CD14-positive monocyte (primary cell): ENCODE results near the gene PRKN. TPM values are rescaled to one million over a fixed set of nuclear protein-coding genes. Genes with fewer than 3 reads are reported as not detected.

Experiments
- DNase-seq, 3 donors: peaks; one replicate each; pipeline ENCODE4 v3.0.0-alpha.2; 2011 to 2022
- H2AFZ ChIP-seq: 2 replicates; pipeline ENCODE4 v1.6.0; 2012; ENCODE audit warnings: mild to moderate bottlenecking, low read depth, low read length, inconsistent platforms; ENCODE audit not compliant: insufficient read depth, poor library complexity, severe bottlenecking
- H3K27ac ChIP-seq, 2 donors: 1 replicate in 1 of 2; 2 replicates in 1 of 2; pipeline ENCODE4 v1.5.1; 2012 to 2013; ENCODE audit warnings: low read length in 2 of 2, control low read depth in 1 of 2, inconsistent platforms in 1 of 2, low read depth in 1 of 2, mild to moderate bottlenecking in 1 of 2
- H3K27me3 ChIP-seq, 2 donors: one replicate each; pipeline versions ENCODE4 v1.6.0 to v1.6.1; 2011 to 2013; ENCODE audit warnings: low read length in 2 of 2; ENCODE audit not compliant: control insufficient read depth in 2 of 2, insufficient read depth in 2 of 2
- H3K36me3 ChIP-seq, 2 donors: replicated peaks in 1 of 2; 1 replicate in 1 of 2; 2 replicates in 1 of 2; pipeline versions ENCODE4 v1.5.1 to v1.6.1; 2012 to 2013; ENCODE audit warnings: low read length in 2 of 2, control low read depth in 1 of 2, inconsistent platforms in 1 of 2, mild to moderate bottlenecking in 1 of 2; ENCODE audit not compliant: insufficient read depth in 2 of 2, control insufficient read depth in 1 of 2
- H3K4me1 ChIP-seq, 2 donors: 1 replicate in 1 of 2; 2 replicates in 1 of 2; pipeline versions ENCODE4 v1.5.1 to v1.6.1; 2012 to 2013; ENCODE audit warnings: low read length in 2 of 2, control low read depth in 1 of 2, inconsistent platforms in 1 of 2, mild to moderate bottlenecking in 1 of 2, moderate library complexity in 1 of 2; ENCODE audit not compliant: insufficient read depth in 2 of 2, control insufficient read depth in 1 of 2
- H3K4me2 ChIP-seq: replicated peaks from 2 replicates; pipeline ENCODE3; 2012; ENCODE audit warnings: low read length, moderate library complexity, mild to moderate bottlenecking; ENCODE audit not compliant: poor library complexity, severe bottlenecking; ENCODE audit errors: extremely low read depth
- H3K4me3 ChIP-seq, 3 experiments: fragments of 200-600 bp in 1 of 3; sonication (generic) in 1 of 3; replicated peaks in 1 of 3; 1 replicate in 2 of 3; 2 replicates in 1 of 3; pipeline ENCODE4 v1.5.1; 2011 to 2013; ENCODE audit warnings: low read length in 3 of 3, mild to moderate bottlenecking in 3 of 3, control low read depth in 2 of 3, low read depth in 2 of 3, inconsistent platforms in 1 of 3, moderate library complexity in 1 of 3
- H3K79me2 ChIP-seq: 2 replicates; pipeline ENCODE4 v1.6.0; 2012; ENCODE audit warnings: mild to moderate bottlenecking, control low read depth, inconsistent platforms, low read length, moderate library complexity; ENCODE audit not compliant: insufficient read depth
- H3K9ac ChIP-seq: 2 replicates; pipeline ENCODE4 v1.6.0; 2017; ENCODE audit warnings: low read length, mild to moderate bottlenecking; ENCODE audit not compliant: insufficient read depth, poor library complexity, severe bottlenecking
- H3K9me3 ChIP-seq, 2 donors: replicated peaks in 1 of 2; 1 replicate in 1 of 2; 2 replicates in 1 of 2; pipeline versions ENCODE4 v1.5.1 to v1.6.1; 2012 to 2013; ENCODE audit warnings: low read length in 2 of 2, control low read depth in 1 of 2; ENCODE audit not compliant: control insufficient read depth in 1 of 2, insufficient read depth in 1 of 2
- H4K20me1 ChIP-seq: 2 replicates; pipeline ENCODE4 v1.6.0; 2012; ENCODE audit warnings: mild to moderate bottlenecking, low read length, control low read depth, moderate library complexity; ENCODE audit not compliant: insufficient read depth
- H3K27ac Mint-ChIP-seq, 7 donors: one replicate each; pipeline ENCODE4 v1.8.0; 2020; ENCODE audit warnings: mild to moderate bottlenecking in 7 of 7, mixed read lengths in 7 of 7, moderate library complexity in 6 of 7, inconsistent platforms in 2 of 7
- H3K27me3 Mint-ChIP-seq, 3 donors: one replicate each; pipeline ENCODE4 v1.8.0; 2021 to 2022; ENCODE audit warnings: low read depth in 3 of 3, mild to moderate bottlenecking in 3 of 3, mixed read lengths in 3 of 3, moderate library complexity in 3 of 3, inconsistent platforms in 1 of 3
- H3K36me3 Mint-ChIP-seq, 2 donors: one replicate each; pipeline ENCODE4 v1.8.0; 2020; ENCODE audit warnings: mixed read lengths in 2 of 2, inconsistent platforms in 1 of 2, mild to moderate bottlenecking in 1 of 2
- H3K4me1 Mint-ChIP-seq: one replicate; pipeline ENCODE4 v1.8.0; 2020; ENCODE audit warnings: mild to moderate bottlenecking, mixed read lengths
- H3K4me3 Mint-ChIP-seq, 2 donors: one replicate each; pipeline ENCODE4 v1.8.0; 2020; ENCODE audit warnings: mild to moderate bottlenecking in 2 of 2, mixed read lengths in 2 of 2, moderate library complexity in 1 of 2
- H3K9me3 Mint-ChIP-seq, 7 donors: one replicate each; pipeline ENCODE4 v1.8.0; 2020 to 2022; ENCODE audit warnings: mixed read lengths in 7 of 7, mild to moderate bottlenecking in 6 of 7, moderate library complexity in 6 of 7, inconsistent platforms in 2 of 7
- WGBS: methylation state at CpG from one replicate; pipeline ENCODE4 v1.1.5; 2013; ENCODE audit warnings: missing lambda C conversion rate; ENCODE audit not compliant: insufficient coverage; 5-methylcytosine and 5-hydroxymethylcytosine counted together
- intact Hi-C, 2 donors: fragments of 100-400 bp; cut with micrococcal nuclease; formaldehyde crosslinking; loops; one replicate each; pipeline versions ENCODE4 v1.15.0 to v1.15.1; 2023
- polyA plus RNA-seq, 3 donors: library from polyadenylated mRNA; depleted of rRNA in 1 of 3; unstranded in 2 of 3; stranded (reverse) in 1 of 3; fragments of 300-500 nt in 2 of 3; fragments of >200 nt in 1 of 3; fragmentation: Illumina TruSeq in 2 of 3; gene quantifications; 1 replicate in 2 of 3; 2 replicates in 1 of 3; pipeline ENCODE4 v1.2.3, GENCODE V29; 2012 to 2021
- TF ChIP-seq, protein P1 (sequence below): fragments of 200-600 bp; IDR thresholded peaks from one replicate; pipeline ENCODE4 v1.8.0; 2022; ENCODE audit warnings: antibody characterized with exemption, mild to moderate bottlenecking

The PRKN gene
- polyA plus RNA-seq, 3 donors: 0.19 to 0.21 TPM; not detected in 1

DNA sequence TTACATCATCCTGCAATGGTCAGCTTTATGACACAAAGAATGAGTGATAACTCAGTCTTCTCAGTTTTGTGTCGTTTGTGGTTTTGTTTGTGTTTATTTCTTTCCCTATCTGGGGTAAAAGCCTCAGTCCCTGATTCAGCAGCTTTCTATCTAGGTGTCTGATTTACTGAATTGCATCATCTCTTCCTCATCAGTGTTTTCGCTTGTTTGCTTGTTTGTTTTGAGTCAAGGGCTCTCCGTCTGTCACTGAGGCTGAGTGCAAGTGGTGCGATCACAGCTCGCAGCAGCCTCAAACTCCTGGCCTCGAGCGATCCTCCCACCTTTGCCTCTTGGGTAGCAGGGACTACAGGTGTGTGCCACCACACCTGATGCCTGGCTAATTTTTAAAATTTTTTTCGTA lies 548.9 kb downstream of the PRKN start:
- H3K27ac Mint-ChIP-seq: peak overlapping the region in 1 of 7 donors; percentile 9
- H3K36me3 Mint-ChIP-seq: peaks cover 0 to 2% of the 10 kb centered on the region in 2 donors
- no peaks in the 10 kb centered on the region for H3K9me3 ChIP-seq
- no peaks in the 10 kb centered on the region for H3K36me3 ChIP-seq
- no peaks in the 10 kb centered on the region for H3K79me2 ChIP-seq
- intact Hi-C loops: loop anchor here in 1 of 2 donors (10.0 kb wide), 1 partner anchor 54 kb away; no protein-coding TSS in a partner anchor
- no peak for DNase-seq
- peaks cover 0 to 1% (median 0%) of the 10 kb centered on the region in 3 donors for H3K27me3 Mint-ChIP-seq
- peaks cover 37 to 39% of the 10 kb centered on the region in 2 donors for H3K4me1 ChIP-seq
- no peaks in the 10 kb centered on the region for H3K27me3 ChIP-seq
- H3K4me3 Mint-ChIP-seq: no peak overlapping the region
- H3K4me2 ChIP-seq: no peak overlapping the region
- H4K20me1 ChIP-seq: no peaks in the 10 kb centered on the region
- no peak overlapping the region for H3K4me3 ChIP-seq
- H3K9me3 Mint-ChIP-seq: peaks cover 0 to 4% (median 0%) of the 10 kb centered on the region in 7 donors
- TF ChIP-seq, protein P1, sequence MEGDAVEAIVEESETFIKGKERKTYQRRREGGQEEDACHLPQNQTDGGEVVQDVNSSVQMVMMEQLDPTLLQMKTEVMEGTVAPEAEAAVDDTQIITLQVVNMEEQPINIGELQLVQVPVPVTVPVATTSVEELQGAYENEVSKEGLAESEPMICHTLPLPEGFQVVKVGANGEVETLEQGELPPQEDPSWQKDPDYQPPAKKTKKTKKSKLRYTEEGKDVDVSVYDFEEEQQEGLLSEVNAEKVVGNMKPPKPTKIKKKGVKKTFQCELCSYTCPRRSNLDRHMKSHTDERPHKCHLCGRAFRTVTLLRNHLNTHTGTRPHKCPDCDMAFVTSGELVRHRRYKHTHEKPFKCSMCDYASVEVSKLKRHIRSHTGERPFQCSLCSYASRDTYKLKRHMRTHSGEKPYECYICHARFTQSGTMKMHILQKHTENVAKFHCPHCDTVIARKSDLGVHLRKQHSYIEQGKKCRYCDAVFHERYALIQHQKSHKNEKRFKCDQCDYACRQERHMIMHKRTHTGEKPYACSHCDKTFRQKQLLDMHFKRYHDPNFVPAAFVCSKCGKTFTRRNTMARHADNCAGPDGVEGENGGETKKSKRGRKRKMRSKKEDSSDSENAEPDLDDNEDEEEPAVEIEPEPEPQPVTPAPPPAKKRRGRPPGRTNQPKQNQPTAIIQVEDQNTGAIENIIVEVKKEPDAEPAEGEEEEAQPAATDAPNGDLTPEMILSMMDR: no peak
- no peak overlapping the region for H2AFZ ChIP-seq
- peaks cover 35% of the 10 kb centered on the region for H3K4me1 Mint-ChIP-seq
- no peak overlapping the region for H3K27ac ChIP-seq
- H3K9ac ChIP-seq: no peak overlapping the region
- 99% methylated on average over 6 of the region's 8 CpGs for WGBS

- WGBS: 86% methylated on average over 1 of the region's 3 CpGs
- no peak for DNase-seq
- Mint-ChIP-seq H3K4me1 (peaks cover 34% of the 10 kb centered on the region), H3K27ac (no peak overlapping the region), H3K9me3 (peaks cover 0 to 3% (median 0%) of the 10 kb centered on the region in 7 donors), H3K27me3 (peaks cover 0 to 1% (median 0%) of the 10 kb centered on the region in 3 donors), H3K36me3 (no peaks in the 10 kb centered on the region), H3K4me3 (no peak overlapping the region)
- Histone ChIP-seq H3K4me2 (no peak overlapping the region), H3K9ac (no peak overlapping the region), H3K36me3 (no peaks in the 10 kb centered on the region), H3K4me1 (peaks cover 35 to 37% of the 10 kb centered on the region in 2 donors), H4K20me1 (no peaks in the 10 kb centered on the region), H3K27me3 (no peaks in the 10 kb centered on the region), H3K79me2 (no peaks in the 10 kb centered on the region), H3K27ac (no peak overlapping the region), H3K4me3 (no peak overlapping the region), H3K9me3 (no peaks in the 10 kb centered on the region), H2AFZ (no peak overlapping the region)
- TF ChIP-seq, protein P1: no peak
- intact Hi-C loops: loop anchor here in 1 of 2 donors (10.0 kb wide), 1 partner anchor 53 kb away; no protein-coding TSS in a partner anchor
Observed at GRCh38 chr6:162178266-162178665, 549.3 kb downstream of the PRKN start.
